ENCODE data around the gene MAP4K4. TPM values are rescaled to one million over a fixed set of nuclear protein-coding genes. Genes with fewer than 3 reads are reported as not detected.

MAP4K4 gene
- total and polyA plus RNA-seq, 2 of the 4 experiments (the other 2 are of a cell fraction): 89.4 to 124 TPM

GRCh38 chr2:101698014-101698843, 722 bp downstream of the MAP4K4 start:
- Histone ChIP-seq H3K27ac (ENCODE audit: insufficient read depth, low read length) (peak overlapping the region; percentile 89), H2AK9ac (replicated peaks; ENCODE audit: low read depth, low read length, poor library complexity) (peak overlapping the region; percentile 98), H2AFZ (replicated peaks; ENCODE audit: low read length, poor library complexity) (peak overlapping the region; percentile 79), H2BK20ac (ENCODE audit: low read depth, low read length) (peak overlapping the region; percentile 57), H2BK120ac (ENCODE audit: low read depth, low read length) (peak overlapping the region; percentile 81), H3K4me1 (ENCODE audit: control insufficient read depth, insufficient read depth, low read length) (peaks cover 8% of the 10 kb centered on the region), H4K8ac (ENCODE audit: low read depth in 2 of 2, low read length in 2 of 2) (peak overlapping the region; percentile 60 to 82; a peak in 3 of 4 replicates), H3K4me2 (ENCODE audit: low read depth, low read length) (peak overlapping the region; percentile 96), H3K4me3 (ENCODE audit: insufficient read depth, low read depth, low read length) (peak overlapping the region; percentile 86), H2BK15ac (ENCODE audit: low read depth, low read length) (peak overlapping the region; percentile 54; the same call in 1 of the 3 replicates), H4K5ac (ENCODE audit: low read depth, low read length) (peak overlapping the region; percentile 50; the same call in 1 of the 2 replicates), H3K23ac (ENCODE audit: low read depth, low read length) (peak overlapping the region; percentile 100), H3K36me3 (ENCODE audit: control insufficient read depth, insufficient read depth, low read length) (peaks cover 8% of the 10 kb centered on the region), H3K9ac (ENCODE audit: low read depth, low read length) (peak overlapping the region; percentile 94), H3K9me3 (ENCODE audit: control insufficient read depth, insufficient read depth, low read length) (no peaks in the 10 kb centered on the region), H3K27me3 (ENCODE audit: control insufficient read depth, insufficient read depth, low read length) (no peaks in the 10 kb centered on the region), H2AK5ac (ENCODE audit: low read depth, low read length) (peak overlapping the region; percentile 97), H3K56ac (ENCODE audit: extremely low read depth, insufficient read depth, low read length) (peak overlapping the region; percentile 92), H3K4ac (ENCODE audit: low read depth, low read length) (peak overlapping the region; percentile 82), H3K14ac (replicated peaks; ENCODE audit: low read depth, low read length) (peak overlapping the region; percentile 94), H4K91ac (ENCODE audit: insufficient read depth, low read depth, low read length) (peak overlapping the region; percentile 81), H4K20me1 (ENCODE audit: insufficient read depth, low read length) (peaks cover 38% of the 10 kb centered on the region), H3K18ac (ENCODE audit: low read depth, low read length) (peak overlapping the region; percentile 83), H2BK5ac (ENCODE audit: low read depth, low read length, poor library complexity, severe bottlenecking) (peak overlapping the region; percentile 86), H3K79me1 (ENCODE audit: low read depth in 1 of 2, low read length in 2 of 2) (peaks cover 0 to 15% of the 10 kb centered on the region in 2 experiments; a peak in 3 of 4 replicates), H3K9me1 (ENCODE audit: insufficient read depth, low read length) (peaks cover 9% of the 10 kb centered on the region)
- intact Hi-C loops (cut with micrococcal nuclease): loop anchor here (1.0 to 5.0 kb wide), 3 partner anchors 55 to 226 kb away; no protein-coding TSS in a partner anchor
- DNase-seq: no peak
- WGBS, 2 experiments (ENCODE audit: extremely low coverage in 2 of 2, insufficient read length in 1 of 2): 1% methylated on average over 16 of the region's 57 CpGs; no CpG with 5 or more reads in 1 of the 2 experiments
- TF ChIP-seq MXI1 (IDR thresholded peaks at IDR 0.05; ENCODE audit: borderline replicate concordance, low read depth, low read length): peak; percentile 19; the same call in 1 of the 2 replicates
- peak; percentile 7; the same call in 1 of the 2 replicates for TF ChIP-seq RAD21 (IDR thresholded peaks at IDR 0.05; ENCODE audit: low read length)
- TF ChIP-seq BHLHE40 (IDR thresholded peaks at IDR 0.05; ENCODE audit: low read depth, low read length): no peak
- peak; percentile 15 for ATAC-seq (ENCODE audit: low read depth)
- in situ Hi-C loops (cut with MboI; ENCODE audit: low sequenced_read_pairs): loop anchor here (5.0 to 25.0 kb wide), 3 partner anchors 134 to 276 kb away; no protein-coding TSS in a partner anchor
- CTCF ChIA-PET: interaction anchor here (1.1 to 1.3 kb wide), 2 partner anchors 44 to 124 kb away, joined by 3 to 4 read pairs; no protein-coding TSS in a partner anchor
- dilution Hi-C loops (cut with HindIII; ENCODE audit: low sequenced_read_pairs, unreplicated experiment): no loop called here
- BruUV-seq (replicated peaks): no TSS peak
- POLR2A ChIA-PET (ENCODE audit: unreplicated experiment): interaction anchor here (0.5 to 1.3 kb wide), 3 partner anchors 34 to 224 kb away, joined by 5 to 6 read pairs (median 5); partner anchors contain the start of gene RFX8
